ENCODE results near the gene HILPDA.

Gene HILPDA

DNA sequence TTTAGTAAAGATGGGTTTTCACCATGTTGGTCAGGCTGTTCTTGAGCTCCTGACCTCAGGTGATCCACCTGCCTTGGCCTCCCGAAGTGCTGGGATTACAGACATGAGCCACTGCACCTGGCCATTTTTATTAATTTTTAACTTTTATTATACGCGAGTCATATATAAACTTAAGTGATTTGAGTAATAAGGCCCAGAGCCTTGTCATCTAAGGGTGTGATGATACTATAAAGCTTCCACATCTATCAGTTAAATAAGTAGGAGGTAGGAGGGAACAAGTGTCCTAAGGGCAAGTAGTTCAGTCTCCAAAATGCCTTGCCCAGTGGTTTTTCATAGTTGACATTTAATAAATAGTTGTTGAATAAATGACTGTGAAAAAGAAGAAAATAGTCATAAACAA, 13.3 kb upstream of the HILPDA start:
- POLR2A ChIA-PET (ENCODE audit: low non-redundant PET), result no interaction called here
- TF ChIP-seq, protein P1, sequence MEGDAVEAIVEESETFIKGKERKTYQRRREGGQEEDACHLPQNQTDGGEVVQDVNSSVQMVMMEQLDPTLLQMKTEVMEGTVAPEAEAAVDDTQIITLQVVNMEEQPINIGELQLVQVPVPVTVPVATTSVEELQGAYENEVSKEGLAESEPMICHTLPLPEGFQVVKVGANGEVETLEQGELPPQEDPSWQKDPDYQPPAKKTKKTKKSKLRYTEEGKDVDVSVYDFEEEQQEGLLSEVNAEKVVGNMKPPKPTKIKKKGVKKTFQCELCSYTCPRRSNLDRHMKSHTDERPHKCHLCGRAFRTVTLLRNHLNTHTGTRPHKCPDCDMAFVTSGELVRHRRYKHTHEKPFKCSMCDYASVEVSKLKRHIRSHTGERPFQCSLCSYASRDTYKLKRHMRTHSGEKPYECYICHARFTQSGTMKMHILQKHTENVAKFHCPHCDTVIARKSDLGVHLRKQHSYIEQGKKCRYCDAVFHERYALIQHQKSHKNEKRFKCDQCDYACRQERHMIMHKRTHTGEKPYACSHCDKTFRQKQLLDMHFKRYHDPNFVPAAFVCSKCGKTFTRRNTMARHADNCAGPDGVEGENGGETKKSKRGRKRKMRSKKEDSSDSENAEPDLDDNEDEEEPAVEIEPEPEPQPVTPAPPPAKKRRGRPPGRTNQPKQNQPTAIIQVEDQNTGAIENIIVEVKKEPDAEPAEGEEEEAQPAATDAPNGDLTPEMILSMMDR (conservative IDR thresholded peaks at IDR 0.05; ENCODE audit: low read depth), result no peak
- DNase-seq (ENCODE audit: low spot score), result no peak
- H3K27ac ChIP-seq, result no peak overlapping the region
- CTCF ChIA-PET, result no interaction called here

- TF ChIP-seq, protein P1 (conservative IDR thresholded peaks at IDR 0.05; ENCODE audit: low read depth), result no peak
- CTCF ChIA-PET, result no interaction called here
- DNase-seq (ENCODE audit: low spot score), result no peak
- no peak overlapping the region for H3K27ac ChIP-seq
- POLR2A ChIA-PET (ENCODE audit: low non-redundant PET), result no interaction called here
Measured at GRCh38 chr7:128443831-128444600, 11.7 kb upstream of the HILPDA start.

- DNase-seq (ENCODE audit: low spot score), result no peak
- ChIA-PET POLR2A (ENCODE audit: low non-redundant PET) (no interaction called here), CTCF (no interaction called here)
- H3K27ac ChIP-seq, result no peak overlapping the region
- TF ChIP-seq, protein P1 (conservative IDR thresholded peaks at IDR 0.05; ENCODE audit: low read depth), result no peak
Measured at GRCh38 chr7:128446306-128446705, 9.4 kb upstream of the HILPDA start.

GRCh38 chr7:128447941-128448564, 7.6 kb upstream of the HILPDA start:
- no peak overlapping the region for H3K27ac ChIP-seq
- TF ChIP-seq, protein P1 (conservative IDR thresholded peaks at IDR 0.05; ENCODE audit: low read depth), result no peak
- POLR2A ChIA-PET (ENCODE audit: low non-redundant PET), result no interaction called here
- CTCF ChIA-PET, result interaction anchor here (0.9 kb wide), 1 partner anchor 13 kb away, joined by 3 read pairs; no protein-coding TSS in a partner anchor
- no peak for DNase-seq (ENCODE audit: low spot score)

DNA sequence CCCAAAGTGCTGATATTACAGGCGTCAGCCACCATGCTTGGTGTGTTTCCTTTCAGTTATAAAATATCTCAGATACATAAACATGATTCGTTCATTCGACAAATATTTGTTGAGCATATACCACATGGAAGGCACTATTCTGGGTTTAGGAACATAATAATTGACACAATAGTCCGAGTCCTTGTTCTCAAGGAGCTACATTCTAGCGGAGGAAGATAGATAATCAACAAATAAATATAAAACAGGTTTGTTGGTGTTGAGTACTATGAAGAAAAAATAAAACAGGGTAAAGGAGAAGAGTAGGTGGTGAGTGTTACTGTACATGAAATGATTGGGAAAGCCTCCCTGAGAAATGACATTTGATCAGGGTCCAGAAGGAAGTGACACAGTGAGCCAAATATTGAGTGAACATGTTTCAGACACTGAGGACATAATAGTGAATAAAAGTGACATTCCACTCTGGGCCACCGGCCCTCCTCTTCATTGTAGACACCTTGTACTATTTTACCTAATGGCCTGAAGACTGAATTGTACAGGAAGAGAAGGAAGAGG, 6.9 kb upstream of the HILPDA start:
- ChIA-PET CTCF (no interaction called here), POLR2A (ENCODE audit: low non-redundant PET) (no interaction called here)
- TF ChIP-seq, protein P1 (conservative IDR thresholded peaks at IDR 0.05; ENCODE audit: low read depth), result no peak
- no peak for DNase-seq (ENCODE audit: low spot score)
- H3K27ac ChIP-seq, result no peak overlapping the region

GRCh38 chr7:128450409-128450808, 5.3 kb upstream of the HILPDA start:
- no peak overlapping the region for H3K27ac ChIP-seq
- TF ChIP-seq, protein P1 (conservative IDR thresholded peaks at IDR 0.05; ENCODE audit: low read depth), result no peak
- POLR2A ChIA-PET (ENCODE audit: low non-redundant PET), result no interaction called here
- CTCF ChIA-PET, result no interaction called here
- DNase-seq (ENCODE audit: low spot score), result no peak

Measured in RWPE1 (cell line).